ENCODE results near the gene ARGFX.

ARGFX gene

DNA sequence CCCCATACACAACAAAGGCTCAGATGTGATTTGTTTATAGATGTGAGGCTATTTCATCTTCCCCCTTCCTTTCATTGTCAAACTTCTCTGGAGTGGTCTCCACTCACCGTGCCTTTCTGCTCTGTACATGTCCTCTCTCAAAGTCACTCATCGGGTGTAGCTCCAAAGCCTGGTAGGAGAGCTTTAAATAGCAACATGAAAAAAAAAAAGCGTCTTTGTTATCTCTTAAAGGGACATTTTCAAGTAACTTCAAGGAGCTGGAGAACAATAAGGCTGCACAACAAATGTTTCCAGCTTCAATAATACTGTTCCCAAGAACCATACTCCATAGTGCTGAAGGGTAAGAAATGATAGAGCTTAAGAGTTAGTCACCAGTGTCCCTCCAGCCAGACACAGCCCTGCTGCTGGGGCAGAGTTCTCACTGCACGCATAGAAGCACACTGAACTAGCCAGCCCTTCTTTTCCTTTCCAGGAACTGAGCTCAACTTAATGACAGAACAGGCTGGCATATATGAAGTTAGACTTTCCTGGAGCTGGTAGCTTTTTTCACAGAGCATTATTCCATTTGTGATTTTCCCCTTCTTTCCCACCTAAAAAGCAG, 33.6 kb downstream of the ARGFX start:
- DNase-seq = no peak

DNA sequence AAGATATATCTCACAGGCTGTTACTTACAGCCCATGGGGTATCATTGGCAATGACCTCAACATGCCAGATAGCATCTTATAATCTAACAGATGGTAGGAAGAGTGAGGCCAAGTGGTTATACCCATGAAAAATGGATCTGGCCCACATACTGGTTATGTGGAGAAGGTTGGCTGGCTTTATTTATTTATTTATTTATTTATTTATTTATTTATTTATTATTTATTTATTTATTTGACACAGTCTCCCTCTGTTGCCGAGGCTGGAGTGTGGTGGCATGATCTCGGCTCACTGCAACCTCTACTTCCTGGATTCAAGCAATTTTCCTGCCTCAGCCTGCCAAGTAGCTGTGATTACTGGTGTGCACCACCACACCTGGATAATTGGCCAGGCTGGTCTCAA, 37.0 kb downstream of the ARGFX start:
- DNase-seq = no peak

DNA sequence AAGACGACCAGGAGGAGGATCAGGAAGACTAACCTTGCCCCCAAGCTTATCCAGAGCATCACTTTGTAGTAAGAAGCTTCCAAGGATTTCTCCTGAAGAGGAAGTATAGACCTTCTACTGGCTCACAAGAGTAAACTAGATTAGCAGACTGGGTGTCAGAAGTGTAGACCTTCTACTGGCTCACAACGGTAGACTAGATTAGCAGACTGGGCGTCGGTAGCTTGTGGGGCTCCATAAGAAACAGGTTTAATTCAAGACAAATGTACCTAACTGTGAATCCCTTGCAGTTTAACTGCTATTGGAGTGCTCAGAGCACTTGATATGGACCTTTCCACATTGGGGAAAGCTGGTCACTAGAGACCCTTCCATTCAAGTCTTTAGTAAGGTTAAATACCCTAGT, 38.4 kb downstream of the ARGFX start:
- no peak for DNase-seq
